ENCODE results near the gene HOXC6. TPM values are rescaled to one million over a fixed set of nuclear protein-coding genes. Genes with fewer than 3 reads are reported as not detected.
A peak's percentile ranks its signal among the peaks of the same experiment; 100 is the strongest.

HOXC6 gene
- total and polyA plus RNA-seq, 2 of the 8 experiments (the other 6 are each of a cell fraction or from before 2014, with no cell fraction given), result not detected

DNA sequence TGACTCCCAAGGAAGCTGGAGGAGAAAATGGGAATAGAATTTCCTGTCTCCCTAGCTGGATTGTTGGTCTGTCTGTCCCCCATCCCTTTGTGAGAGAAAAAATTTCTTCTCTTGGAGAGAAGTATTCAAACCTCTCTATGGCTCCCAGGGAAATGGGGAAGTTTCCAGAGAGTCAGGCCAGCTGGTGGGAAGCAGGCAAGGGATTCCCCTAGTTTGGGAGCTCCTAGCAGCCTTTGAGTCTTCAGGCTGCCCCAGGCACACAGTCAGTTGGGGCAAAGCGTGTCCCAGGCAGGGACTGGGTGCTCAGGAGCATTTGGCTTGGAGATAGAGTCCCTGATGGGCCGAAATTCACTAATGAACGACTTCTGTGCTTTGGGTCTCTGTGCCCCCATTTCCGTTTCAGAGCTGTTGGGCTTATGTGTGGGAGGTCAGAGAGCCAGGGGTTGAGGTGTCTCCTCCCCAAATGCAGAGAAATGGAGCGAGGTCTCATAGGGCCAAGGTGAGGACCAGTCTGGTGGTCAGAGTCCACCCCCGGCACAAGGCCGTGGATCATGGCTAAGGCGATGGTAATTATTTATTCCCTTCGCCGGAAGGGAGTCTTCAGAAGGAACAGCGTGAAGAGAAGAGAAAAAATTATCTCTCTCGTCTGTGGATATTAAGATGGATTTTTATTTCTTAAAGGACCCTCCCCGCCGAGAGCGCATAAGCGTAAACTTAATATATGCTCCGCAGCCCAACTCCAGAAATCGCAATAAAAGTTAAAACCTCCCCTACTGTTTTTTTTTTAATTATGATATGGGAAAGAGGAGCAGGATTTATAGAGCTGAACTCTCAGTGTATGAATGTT, 34.9 kb upstream of the HOXC6 start:
- Histone ChIP-seq H3K4me2 (ENCODE audit: insufficient read depth in 1 of 2, low read depth in 2 of 2, low read length in 2 of 2) (no peak overlapping the region), H4K5ac (ENCODE audit: insufficient read length, low read depth, low read length) (no peak overlapping the region), H3K27me3 (replicated peaks in 1 of 4; ENCODE audit: control insufficient read depth in 3 of 4, extremely low read depth in 1 of 4, insufficient read depth in 3 of 4, low read length in 3 of 4) (peaks cover 97 to 100% (median 100%) of the 10 kb centered on the region in 4 experiments), H2BK5ac (ENCODE audit: low read depth, low read length) (no peak overlapping the region), H2BK120ac (replicated peaks; ENCODE audit: low read depth, low read length) (no peak overlapping the region), H2BK12ac (ENCODE audit: low read depth, low read length) (0 out of 2 replicates have a peak overlapping the region, but pooled peaks have one; percentile 87), H3K79me1 (ENCODE audit: low read depth, low read length) (no peaks in the 10 kb centered on the region), H2AFZ (ENCODE audit: low read length) (no peak overlapping the region), H3K9ac (replicated peaks in 1 of 4; ENCODE audit: extremely low read depth in 1 of 4, low read depth in 3 of 4, low read length in 3 of 4) (no peak overlapping the region), H3K4me1 (replicated peaks in 1 of 4; ENCODE audit: control insufficient read depth in 3 of 4, insufficient read depth in 4 of 4, low read length in 3 of 4) (peaks cover 0 to 15% (median 3%) of the 10 kb centered on the region in 4 experiments; a peak in 5 of 7 replicates), H3K14ac (ENCODE audit: insufficient read length) (no peak overlapping the region), H3K18ac (ENCODE audit: extremely low read depth, low read length) (no peak overlapping the region), H3K79me2 (ENCODE audit: control insufficient read depth in 1 of 2, insufficient read depth in 2 of 2, low read length in 2 of 2) (no peaks in the 10 kb centered on the region), H3K4ac (replicated peaks; ENCODE audit: insufficient read length, low read depth, low read length) (no peak overlapping the region), H4K91ac (replicated peaks; ENCODE audit: insufficient read length, low read length) (no peak overlapping the region), H3K36me3 (ENCODE audit: control insufficient read depth in 2 of 4, insufficient read depth in 4 of 4, low read length in 3 of 4) (peaks cover 0 to 18% (median 0%) of the 10 kb centered on the region in 4 experiments; a peak in 1 of 8 replicates), H3K4me3 (ENCODE audit: extremely low read depth in 1 of 4, insufficient read depth in 2 of 4, low read depth in 3 of 4, low read length in 4 of 4) (no peak overlapping the region), H3K23ac (ENCODE audit: insufficient read length) (no peak overlapping the region), H2AK5ac (ENCODE audit: low read depth, low read length) (peak overlapping the region; percentile 26; the same call in 1 of the 2 replicates), H3K9me3 (ENCODE audit: insufficient read depth in 2 of 2, low read depth in 1 of 2, low read length in 1 of 2) (peaks cover 0 to 4% of the 10 kb centered on the region in 2 experiments; a peak in 1 of 4 replicates), H4K8ac (ENCODE audit: extremely low read depth, insufficient read depth, low read length) (no peak overlapping the region), H3K23me2 (ENCODE audit: low read depth, low read length) (peaks cover 2% of the 10 kb centered on the region; the same call in 1 of the 2 replicates), H4K20me1 (replicated peaks in 1 of 2; ENCODE audit: control insufficient read depth in 1 of 2, insufficient read depth in 2 of 2, low read length in 2 of 2) (peaks cover 25 to 28% of the 10 kb centered on the region in 2 experiments), H2BK15ac (ENCODE audit: low read length) (no peak overlapping the region), H3K27ac (ENCODE audit: low read depth, low read length) (no peak overlapping the region), H3K56ac (replicated peaks; ENCODE audit: insufficient read length, low read depth, low read length) (no peak overlapping the region), H2BK20ac (ENCODE audit: low read length) (no peak overlapping the region)
- no peak for DNase-seq (ENCODE audit: low read depth in 1 of 2, low spot score in 2 of 2)
- WGBS, 2 experiments (ENCODE audit: extremely low coverage in 1 of 2, insufficient coverage in 1 of 2, insufficient read length in 1 of 2, insufficient replicate concordance in 2 of 2, low coverage in 1 of 2, low lambda C conversion rate in 2 of 2, missing lambda C conversion rate in 1 of 2), result 42% methylated on average over 18 of the region's 18 CpGs; no CpG with 5 or more reads in 1 of the 2 experiments
- no peak for FAIRE-seq
- CTCF ChIA-PET (ENCODE audit: partially characterized antibody), result interaction anchor here (0.6 to 4.3 kb wide), 9 partner anchors 9 to 221 kb away, joined by 3 to 30 read pairs (median 4); partner anchors contain the start of genes HOXC10 and HOXC5
- POLR2A ChIA-PET (ENCODE audit: partially characterized antibody), result no interaction called here
- TF ChIP-seq SP4 (IDR thresholded peaks at IDR 0.05; ENCODE audit: low read length) (no peak), GTF2F1 (IDR thresholded peaks at IDR 0.05; ENCODE audit: borderline replicate concordance, low read depth, low read length) (no peak), KDM5A (IDR thresholded peaks at IDR 0.05; ENCODE audit: low read length) (no peak), CHD2 (IDR thresholded peaks at IDR 0.05; ENCODE audit: low read length) (no peak), CBX8 (IDR thresholded peaks at IDR 0.05; ENCODE audit: borderline replicate concordance, low read depth, low read length) (peak; percentile 83), NANOG (IDR thresholded peaks at IDR 0.05; ENCODE audit: insufficient read depth, low read depth, low read length, poor library complexity, severe bottlenecking) (no peak), RNF2 (IDR thresholded peaks at IDR 0.05; ENCODE audit: borderline replicate concordance, low read depth, low read length, missing control alignments, poor library complexity, severe bottlenecking) (peak; percentile 99), RBBP5 (IDR thresholded peaks at IDR 0.05; ENCODE audit: borderline replicate concordance, low read depth, low read length) (no peak)
- TF ChIP-seq, protein P1, sequence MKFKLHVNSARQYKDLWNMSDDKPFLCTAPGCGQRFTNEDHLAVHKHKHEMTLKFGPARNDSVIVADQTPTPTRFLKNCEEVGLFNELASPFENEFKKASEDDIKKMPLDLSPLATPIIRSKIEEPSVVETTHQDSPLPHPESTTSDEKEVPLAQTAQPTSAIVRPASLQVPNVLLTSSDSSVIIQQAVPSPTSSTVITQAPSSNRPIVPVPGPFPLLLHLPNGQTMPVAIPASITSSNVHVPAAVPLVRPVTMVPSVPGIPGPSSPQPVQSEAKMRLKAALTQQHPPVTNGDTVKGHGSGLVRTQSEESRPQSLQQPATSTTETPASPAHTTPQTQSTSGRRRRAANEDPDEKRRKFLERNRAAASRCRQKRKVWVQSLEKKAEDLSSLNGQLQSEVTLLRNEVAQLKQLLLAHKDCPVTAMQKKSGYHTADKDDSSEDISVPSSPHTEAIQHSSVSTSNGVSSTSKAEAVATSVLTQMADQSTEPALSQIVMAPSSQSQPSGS (IDR thresholded peaks at IDR 0.05; ENCODE audit: low read length), result no peak

All from H1 (cell line).